Activated naive CD4-positive, alpha-beta T cell treated with anti-CD3 and anti-CD28 coated beads, Interleukin-2, amount 10 ng/mL, durations not matched to agents 7 days and 5 days (primary cell): ENCODE results near the gene ULK4.
"Not testable (repeated sequence)": the region's sequence is repeated elsewhere in the genome, so short reads cannot be mapped to it uniquely, and the experiment has no call there.

Source experiments
- CTCF ChIA-PET: fragments of 350-600 bp; sonication (Branson Sonifier 250); formaldehyde crosslinking; loops from one replicate; lab custom pipeline; 2021; ENCODE audit warnings: antibody characterized with exemption; lab: Charles Lee
- DNase-seq: peaks from one replicate; pipeline ENCODE4 v3.0.0-alpha.2; 2020
- H3K27ac Mint-ChIP-seq: one replicate; pipeline ENCODE4 v1.8.0; 2021; ENCODE audit warnings: mild to moderate bottlenecking, moderate library complexity, mixed read lengths
- H3K27me3 Mint-ChIP-seq: one replicate; pipeline ENCODE4 v1.8.0; 2021; ENCODE audit warnings: mild to moderate bottlenecking, mixed read lengths
- H3K36me3 Mint-ChIP-seq: one replicate; pipeline ENCODE4 v1.8.0; 2021; ENCODE audit warnings: mixed read lengths
- H3K4me1 Mint-ChIP-seq: one replicate; pipeline ENCODE4 v1.8.0; 2021; ENCODE audit warnings: mixed read lengths
- H3K4me3 Mint-ChIP-seq: one replicate; pipeline ENCODE4 v1.8.0; 2021; ENCODE audit warnings: mild to moderate bottlenecking, moderate library complexity, mixed read lengths
- H3K9me3 Mint-ChIP-seq: one replicate; pipeline ENCODE4 v1.8.0; 2021; ENCODE audit warnings: mixed read lengths

Gene ULK4

GRCh38 chr3:41932464-41932863 is 29.4 kb downstream of the ULK4 start:
- no peak for DNase-seq
- H3K4me3 Mint-ChIP-seq, result no peak overlapping the region
- no peaks in the 10 kb centered on the region for H3K27me3 Mint-ChIP-seq
- CTCF ChIA-PET, result no interaction called here
- H3K4me1 Mint-ChIP-seq, result no peaks in the 10 kb centered on the region
- no peak overlapping the region for H3K27ac Mint-ChIP-seq
- H3K36me3 Mint-ChIP-seq, result peaks cover 30% of the 10 kb centered on the region
- H3K9me3 Mint-ChIP-seq, result no peaks in the 10 kb centered on the region

DNA sequence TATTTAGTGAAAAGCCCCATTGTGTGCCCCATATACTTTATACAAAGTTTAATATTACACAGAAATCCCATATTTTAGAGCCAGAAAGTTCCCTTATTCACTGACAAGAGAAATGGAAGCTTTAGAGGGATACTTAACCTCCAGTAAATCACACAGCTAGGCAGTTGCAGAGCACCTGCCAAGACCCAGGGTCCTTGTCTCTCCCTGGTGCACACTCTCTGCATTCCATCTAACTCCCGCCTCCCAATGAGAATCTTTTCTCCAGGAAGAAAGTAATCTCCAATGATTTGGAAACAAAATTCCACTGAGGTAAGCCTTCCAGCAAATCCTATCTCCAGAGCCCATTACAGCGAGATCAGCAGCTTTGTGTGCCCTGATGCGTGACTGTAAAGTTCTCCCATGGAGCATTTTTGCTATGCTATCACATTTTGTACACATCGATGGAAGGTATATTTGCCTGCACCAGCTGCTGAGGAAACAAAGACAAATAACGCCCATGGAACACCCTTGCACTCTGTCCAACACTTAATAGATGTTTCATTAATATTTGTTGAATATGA is 41.4 kb downstream of the ULK4 start:
- CTCF ChIA-PET, result interaction anchor here (1.1 kb wide), 1 partner anchor 199 kb away, joined by 3 read pairs; no protein-coding TSS in a partner anchor
- no peak for DNase-seq
- Mint-ChIP-seq H3K4me3 (no peak overlapping the region), H3K27ac (no peak overlapping the region), H3K9me3 (no peaks in the 10 kb centered on the region), H3K36me3 (peaks cover 1% of the 10 kb centered on the region), H3K4me1 (peaks cover 2% of the 10 kb centered on the region), H3K27me3 (no peaks in the 10 kb centered on the region)

GRCh38 chr3:41915353-41915752 is 46.5 kb downstream of the ULK4 start:
- DNase-seq, result no peak
- H3K36me3 Mint-ChIP-seq, result peaks cover 14% of the 10 kb centered on the region
- H3K27me3 Mint-ChIP-seq, result no peaks in the 10 kb centered on the region
- H3K9me3 Mint-ChIP-seq, result no peaks in the 10 kb centered on the region
- no peak overlapping the region for H3K27ac Mint-ChIP-seq
- no peak overlapping the region for H3K4me3 Mint-ChIP-seq
- no peaks in the 10 kb centered on the region for H3K4me1 Mint-ChIP-seq
- CTCF ChIA-PET, result interaction anchor here (0.6 kb wide), 1 partner anchor 1506 kb away, joined by 3 read pairs; no protein-coding TSS in a partner anchor

- no peaks in the 10 kb centered on the region for H3K9me3 Mint-ChIP-seq
- CTCF ChIA-PET, result no interaction called here
- H3K27ac Mint-ChIP-seq, result peak overlapping the region; percentile 42
These were observed 49.6 kb downstream of the ULK4 start for GRCh38 chr3:41912280-41912679.

GRCh38 chr3:41907330-41908073 is 54.4 kb downstream of the ULK4 start:
- CTCF ChIA-PET, result no interaction called here
- Mint-ChIP-seq H3K36me3 (peaks cover 15% of the 10 kb centered on the region), H3K27me3 (no peaks in the 10 kb centered on the region), H3K4me3 (no peak overlapping the region), H3K4me1 (no peaks in the 10 kb centered on the region), H3K27ac (no peak overlapping the region), H3K9me3 (no peaks in the 10 kb centered on the region)
- no peak for DNase-seq

More at GRCh38 chr3:41912280-41912679, 49.6 kb downstream of the ULK4 start:
- no peak for DNase-seq
- Mint-ChIP-seq H3K4me3 (no peak overlapping the region), H3K36me3 (peaks cover 14% of the 10 kb centered on the region), H3K4me1 (no peaks in the 10 kb centered on the region), H3K27me3 (no peaks in the 10 kb centered on the region)

GRCh38 chr3:41900265-41900664 is 61.6 kb downstream of the ULK4 start:
- Mint-ChIP-seq H3K27me3 (no peaks in the 10 kb centered on the region), H3K27ac (peak overlapping the region; percentile 79), H3K36me3 (peaks cover 18% of the 10 kb centered on the region), H3K9me3 (no peaks in the 10 kb centered on the region), H3K4me3 (no peak overlapping the region), H3K4me1 (no peaks in the 10 kb centered on the region)
- no peak for DNase-seq
- CTCF ChIA-PET, result interaction anchor here (4.3 kb wide), 1 partner anchor 199 kb away, joined by 24 read pairs; no protein-coding TSS in a partner anchor

DNA sequence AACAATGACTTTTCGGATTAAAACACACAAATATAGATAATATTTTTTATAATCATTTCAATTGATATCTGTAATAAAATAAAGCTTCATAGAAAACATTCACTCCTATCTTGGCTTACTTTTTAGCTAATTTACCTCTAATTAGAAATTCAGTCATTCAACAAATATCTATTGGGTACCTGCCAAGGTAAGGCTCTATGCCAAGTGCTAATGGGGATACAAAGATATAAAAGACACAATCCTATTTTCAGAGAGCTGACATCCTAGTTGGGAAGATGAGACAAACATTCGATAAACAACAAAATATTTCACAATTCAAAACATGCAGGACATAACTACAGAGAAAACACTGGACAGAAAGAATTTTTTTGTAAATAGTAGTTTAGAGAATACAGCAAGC is 63.3 kb downstream of the ULK4 start:
- Mint-ChIP-seq H3K27me3 (no peaks in the 10 kb centered on the region), H3K27ac (no peak overlapping the region), H3K4me3 (no peak overlapping the region), H3K36me3 (peaks cover 19% of the 10 kb centered on the region), H3K9me3 (no peaks in the 10 kb centered on the region), H3K4me1 (no peaks in the 10 kb centered on the region)
- CTCF ChIA-PET, result interaction anchor here (4.3 kb wide), 1 partner anchor 201 kb away, joined by 24 read pairs; no protein-coding TSS in a partner anchor
- DNase-seq, result no peak

GRCh38 chr3:41893977-41894376 is 67.9 kb downstream of the ULK4 start:
- DNase-seq, result peak; percentile 21
- H3K27ac Mint-ChIP-seq, result no peak overlapping the region
- no peaks in the 10 kb centered on the region for H3K4me1 Mint-ChIP-seq
- peaks cover 7% of the 10 kb centered on the region for H3K9me3 Mint-ChIP-seq
- H3K27me3 Mint-ChIP-seq, result no peaks in the 10 kb centered on the region
- CTCF ChIA-PET, result interaction anchor here (1.0 to 2.5 kb wide), 2 partner anchors 206 to 305 kb away, joined by 3 to 20 read pairs; no protein-coding TSS in a partner anchor
- H3K4me3 Mint-ChIP-seq, result no peak overlapping the region
- H3K36me3 Mint-ChIP-seq, result peaks cover 22% of the 10 kb centered on the region

- H3K27me3 Mint-ChIP-seq, result no peaks in the 10 kb centered on the region
- H3K36me3 Mint-ChIP-seq, result peaks cover 13% of the 10 kb centered on the region
- peaks cover 7% of the 10 kb centered on the region for H3K9me3 Mint-ChIP-seq
- no peak overlapping the region for H3K27ac Mint-ChIP-seq
- H3K4me3 Mint-ChIP-seq, result no peak overlapping the region
- no peak for DNase-seq
- H3K4me1 Mint-ChIP-seq, result no peaks in the 10 kb centered on the region
- CTCF ChIA-PET, result interaction anchor here (2.2 kb wide), 1 partner anchor 211 kb away, joined by 7 read pairs; no protein-coding TSS in a partner anchor
These were observed 73.4 kb downstream of the ULK4 start for GRCh38 chr3:41888368-41889076.

- Mint-ChIP-seq H3K27me3 (no peaks in the 10 kb centered on the region), H3K36me3 (no peaks in the 10 kb centered on the region), H3K4me1 (no peaks in the 10 kb centered on the region), H3K9me3 (no peaks in the 10 kb centered on the region), H3K4me3 (no peak overlapping the region), H3K27ac (no peak overlapping the region)
- no peak for DNase-seq
- CTCF ChIA-PET, result interaction anchor here (0.6 to 3.6 kb wide), 7 partner anchors 216 to 1752 kb away, joined by 3 to 12 read pairs (median 4); no protein-coding TSS in a partner anchor
These were observed 78.9 kb downstream of the ULK4 start for GRCh38 chr3:41882956-41883355.

GRCh38 chr3:41881233-41881821 is 80.6 kb downstream of the ULK4 start:
- Mint-ChIP-seq H3K9me3 (no peaks in the 10 kb centered on the region), H3K4me1 (no peaks in the 10 kb centered on the region), H3K27ac (no peak overlapping the region), H3K4me3 (no peak overlapping the region), H3K36me3 (no peaks in the 10 kb centered on the region), H3K27me3 (no peaks in the 10 kb centered on the region)
- CTCF ChIA-PET, result interaction anchor here (1.0 to 3.6 kb wide), 4 partner anchors 218 to 1301 kb away, joined by 4 to 12 read pairs (median 8); no protein-coding TSS in a partner anchor
- no peak for DNase-seq

GRCh38 chr3:41880387-41880786 is 81.5 kb downstream of the ULK4 start:
- no peak for DNase-seq
- CTCF ChIA-PET, result interaction anchor here (0.6 to 3.6 kb wide), 5 partner anchors 110 to 1300 kb away, joined by 3 to 12 read pairs (median 6); no protein-coding TSS in a partner anchor
- no peak overlapping the region for H3K4me3 Mint-ChIP-seq
- no peaks in the 10 kb centered on the region for H3K27me3 Mint-ChIP-seq
- no peaks in the 10 kb centered on the region for H3K4me1 Mint-ChIP-seq
- H3K27ac Mint-ChIP-seq, result no peak overlapping the region
- H3K9me3 Mint-ChIP-seq, result no peaks in the 10 kb centered on the region
- no peaks in the 10 kb centered on the region for H3K36me3 Mint-ChIP-seq

- not testable (repeated sequence) for H3K27ac Mint-ChIP-seq, H3K4me3 Mint-ChIP-seq, H3K4me1 Mint-ChIP-seq, DNase-seq, H3K27me3 Mint-ChIP-seq, H3K9me3 Mint-ChIP-seq, H3K36me3 Mint-ChIP-seq
- CTCF ChIA-PET, result interaction anchor here (0.6 kb wide), 1 partner anchor 583 kb away, joined by 3 read pairs; no protein-coding TSS in a partner anchor
These were observed 84.2 kb downstream of the ULK4 start for GRCh38 chr3:41877741-41878140.

GRCh38 chr3:41874022-41874421 is 87.9 kb downstream of the ULK4 start:
- Mint-ChIP-seq H3K9me3 (no peaks in the 10 kb centered on the region), H3K27ac (no peak overlapping the region), H3K4me3 (no peak overlapping the region), H3K36me3 (peaks cover 2% of the 10 kb centered on the region), H3K27me3 (no peaks in the 10 kb centered on the region), H3K4me1 (no peaks in the 10 kb centered on the region)
- CTCF ChIA-PET, result no interaction called here
- DNase-seq, result no peak
